BLaER1 (cell line): Measurements from ENCODE around the gene APPL2.

Experiments used
- H3K27ac ChIP-seq: shearing (Covaris generic); formaldehyde crosslinking; 2 replicates; pipeline ENCODE4 v1.8.1; 2022
- H3K27me3 ChIP-seq: shearing (Covaris generic); formaldehyde crosslinking; 2 replicates; pipeline ENCODE4 v1.8.1; 2022
- H3K36me3 ChIP-seq: shearing (Covaris generic); formaldehyde crosslinking; 2 replicates; pipeline ENCODE4 v1.8.1; 2022
- H3K4me1 ChIP-seq: shearing (Covaris generic); formaldehyde crosslinking; 2 replicates; pipeline ENCODE4 v1.8.1; 2022
- H3K4me2 ChIP-seq: shearing (Covaris generic); formaldehyde crosslinking; 2 replicates; pipeline ENCODE4 v1.8.1; 2022
- H3K4me3 ChIP-seq: shearing (Covaris generic); formaldehyde crosslinking; 2 replicates; pipeline ENCODE4 v1.8.1; 2022
- H3K9ac ChIP-seq: shearing (Covaris generic); formaldehyde crosslinking; 2 replicates; pipeline ENCODE4 v1.8.1; 2022
- H3K9me3 ChIP-seq: shearing (Covaris generic); formaldehyde crosslinking; 2 replicates; pipeline ENCODE4 v1.8.1; 2022
- H4K20me1 ChIP-seq: shearing (Covaris generic); formaldehyde crosslinking; 2 replicates; pipeline ENCODE4 v1.8.1; 2022
- Cebpa-rat ChIP-seq: shearing (Covaris generic); IDR thresholded peaks from 2 replicates; pipeline ENCODE4 v1.8.1; 2022

Gene APPL2

DNA sequence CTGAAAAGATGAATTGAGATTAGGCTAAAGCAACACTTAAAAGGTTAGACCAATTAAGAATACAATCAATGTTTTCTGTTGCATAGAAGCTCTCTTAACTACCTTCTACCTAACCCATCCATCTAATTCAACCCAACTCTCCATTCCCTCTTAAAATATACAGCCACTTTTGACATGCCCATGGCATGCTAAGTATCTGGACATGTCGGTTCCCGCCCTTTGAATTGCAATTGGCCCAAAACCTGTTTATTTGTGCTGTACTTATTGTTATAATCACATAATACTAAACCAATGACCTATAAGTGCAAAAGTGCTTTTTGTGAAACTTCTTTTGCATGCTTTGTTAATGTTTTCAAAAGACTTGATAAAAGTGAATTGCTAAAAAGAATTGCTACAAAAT, 37.6 kb upstream of the APPL2 start:
- no peak overlapping the region for H3K9ac ChIP-seq
- H3K9me3 ChIP-seq = no peaks in the 10 kb centered on the region
- H4K20me1 ChIP-seq = no peaks in the 10 kb centered on the region
- H3K27me3 ChIP-seq = no peaks in the 10 kb centered on the region
- no peak for TF ChIP-seq Cebpa-rat
- no peak overlapping the region for H3K4me2 ChIP-seq
- H3K27ac ChIP-seq = no peak overlapping the region
- H3K4me1 ChIP-seq = no peaks in the 10 kb centered on the region
- H3K4me3 ChIP-seq = no peak overlapping the region
- no peaks in the 10 kb centered on the region for H3K36me3 ChIP-seq

DNA sequence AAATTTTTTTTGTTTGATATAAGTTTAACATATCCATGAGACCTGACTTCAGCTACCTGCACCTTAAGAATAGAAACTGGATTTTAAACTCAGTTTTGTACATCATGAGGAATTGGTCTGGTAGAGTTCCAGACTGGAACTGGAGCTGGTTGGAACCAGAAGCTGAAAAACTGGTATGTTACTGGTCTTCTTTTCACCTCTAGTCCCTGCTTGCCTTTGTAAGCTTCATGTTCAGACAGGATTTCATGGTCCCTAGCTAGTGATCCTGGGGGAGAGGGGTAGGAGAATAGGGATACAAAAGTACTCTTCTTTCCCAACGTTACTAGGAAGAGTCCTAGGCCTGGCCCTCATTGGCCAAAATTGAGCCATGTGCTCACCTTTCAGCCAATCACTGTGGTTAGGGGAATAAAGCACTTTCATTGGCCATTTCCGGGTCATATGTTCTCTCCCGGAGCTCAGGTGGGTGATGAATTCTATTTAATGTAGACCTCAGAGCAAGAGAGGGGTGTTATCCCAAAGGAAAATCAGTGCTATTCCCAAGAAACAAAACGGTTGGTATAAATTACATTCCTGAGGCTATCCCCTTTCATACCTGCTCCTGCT, 36.9 kb upstream of the APPL2 start:
- Histone ChIP-seq H3K9me3 (no peaks in the 10 kb centered on the region), H3K4me2 (no peak overlapping the region), H4K20me1 (no peaks in the 10 kb centered on the region), H3K27me3 (no peaks in the 10 kb centered on the region), H3K9ac (no peak overlapping the region), H3K36me3 (no peaks in the 10 kb centered on the region), H3K4me1 (no peaks in the 10 kb centered on the region), H3K4me3 (no peak overlapping the region), H3K27ac (no peak overlapping the region)
- no peak for TF ChIP-seq Cebpa-rat

DNA sequence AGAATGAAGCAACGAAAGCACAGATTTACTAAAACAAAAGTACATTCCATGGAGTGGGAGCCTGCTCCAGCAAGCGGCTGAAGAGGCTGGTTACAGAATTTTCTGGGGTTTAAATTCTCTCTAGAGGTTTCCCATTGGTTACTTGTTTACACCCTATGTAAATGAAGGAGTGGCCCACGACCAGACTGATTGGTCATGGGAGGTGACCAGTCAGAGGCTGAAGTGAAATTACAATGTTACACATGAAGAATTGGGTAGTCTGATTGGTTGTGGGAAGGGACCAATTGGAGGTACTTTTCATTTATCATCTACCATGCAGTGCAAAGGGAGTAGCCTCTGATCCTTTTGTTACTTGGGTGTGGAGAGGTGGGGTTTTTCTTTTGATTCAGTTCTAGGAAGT, 36.2 kb upstream of the APPL2 start:
- no peak for TF ChIP-seq Cebpa-rat
- Histone ChIP-seq H3K9ac (no peak overlapping the region), H3K9me3 (no peaks in the 10 kb centered on the region), H3K36me3 (no peaks in the 10 kb centered on the region), H3K27ac (no peak overlapping the region), H3K27me3 (no peaks in the 10 kb centered on the region), H3K4me3 (no peak overlapping the region), H4K20me1 (no peaks in the 10 kb centered on the region), H3K4me2 (no peak overlapping the region), H3K4me1 (no peaks in the 10 kb centered on the region)

DNA sequence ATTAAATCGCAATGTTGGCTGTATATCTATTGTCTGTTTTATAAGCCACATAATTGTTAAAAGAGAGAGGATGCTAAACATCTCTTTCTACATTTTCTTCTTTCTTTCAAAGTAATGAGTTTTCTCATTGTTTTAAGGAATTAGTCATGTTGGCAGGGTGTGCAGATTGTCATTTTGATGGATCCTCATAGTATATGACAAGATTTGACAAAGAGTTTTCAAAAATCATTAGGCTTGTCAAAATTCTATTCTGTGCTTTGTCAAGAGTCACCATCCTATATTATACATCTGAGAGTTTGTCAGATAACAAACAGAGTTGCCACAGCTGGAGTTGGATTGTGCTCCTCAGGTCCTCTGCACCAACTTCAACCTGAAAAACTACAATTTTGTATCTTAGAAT, 35.4 kb upstream of the APPL2 start:
- Histone ChIP-seq H3K9ac (no peak overlapping the region), H3K27me3 (no peaks in the 10 kb centered on the region), H3K27ac (no peak overlapping the region), H3K4me3 (no peak overlapping the region), H3K4me2 (no peak overlapping the region), H4K20me1 (no peaks in the 10 kb centered on the region), H3K9me3 (no peaks in the 10 kb centered on the region), H3K36me3 (no peaks in the 10 kb centered on the region), H3K4me1 (no peaks in the 10 kb centered on the region)
- no peak for TF ChIP-seq Cebpa-rat

DNA sequence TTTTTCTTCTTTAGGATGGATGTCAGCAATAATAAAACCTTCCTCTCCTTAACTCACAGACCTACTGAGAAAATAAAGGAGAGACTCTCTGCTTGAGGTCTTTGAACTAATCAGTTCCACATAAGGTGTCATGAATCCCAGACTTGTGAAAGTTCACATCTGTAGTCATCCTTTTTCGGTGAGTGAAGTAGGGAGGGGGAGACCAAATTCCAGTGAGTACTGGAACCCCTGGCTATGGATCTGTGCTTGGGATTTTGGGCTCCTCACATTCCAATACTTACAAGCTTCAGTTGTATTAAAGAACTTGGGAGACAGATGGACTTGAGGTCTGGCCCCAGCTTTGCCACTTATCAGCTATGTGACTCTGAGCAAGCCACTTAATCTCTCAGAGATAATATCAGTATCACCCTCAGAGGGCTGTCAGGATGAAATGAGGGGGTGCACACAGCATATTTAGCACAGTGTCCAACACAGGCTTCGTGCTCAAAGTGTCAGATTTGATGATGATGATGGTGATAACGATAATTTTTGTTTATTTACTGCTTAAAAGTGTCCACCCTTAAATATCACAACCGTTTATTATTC, 34.8 kb upstream of the APPL2 start:
- TF ChIP-seq Cebpa-rat = no peak
- no peaks in the 10 kb centered on the region for H3K27me3 ChIP-seq
- no peak overlapping the region for H3K4me2 ChIP-seq

DNA sequence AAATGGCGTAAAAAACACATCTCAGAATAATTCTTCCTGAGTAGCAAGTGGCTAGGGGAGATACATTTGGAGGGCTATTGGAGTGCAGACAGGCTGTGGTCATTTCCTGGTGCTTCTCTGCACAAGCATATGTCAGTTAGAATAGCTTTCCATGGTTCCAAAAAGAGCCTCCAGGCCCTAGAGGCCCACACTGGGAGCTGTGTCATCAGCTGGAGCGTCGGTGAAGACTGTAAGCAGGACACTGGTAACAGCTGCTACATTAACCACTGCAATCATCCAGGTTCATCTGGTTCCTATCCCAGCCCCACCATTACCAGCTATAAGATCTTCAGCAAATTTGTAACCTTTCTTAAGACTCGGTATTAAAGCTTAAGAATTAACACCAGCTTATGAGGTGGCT, 31.7 kb upstream of the APPL2 start:
- TF ChIP-seq Cebpa-rat = no peak
- Histone ChIP-seq H4K20me1 (no peaks in the 10 kb centered on the region), H3K36me3 (no peaks in the 10 kb centered on the region), H3K27me3 (no peaks in the 10 kb centered on the region), H3K9me3 (no peaks in the 10 kb centered on the region), H3K4me3 (no peak overlapping the region), H3K9ac (no peak overlapping the region), H3K4me1 (no peaks in the 10 kb centered on the region), H3K27ac (no peak overlapping the region), H3K4me2 (no peak overlapping the region)

More for the DNA sequence above, 34.8 kb upstream of the APPL2 start:
- H3K9me3 ChIP-seq = no peaks in the 10 kb centered on the region
- no peak overlapping the region for H3K4me3 ChIP-seq
- no peaks in the 10 kb centered on the region for H3K4me1 ChIP-seq
- no peaks in the 10 kb centered on the region for H3K36me3 ChIP-seq
- H3K27ac ChIP-seq = no peak overlapping the region
- H3K9ac ChIP-seq = no peak overlapping the region
- H4K20me1 ChIP-seq = no peaks in the 10 kb centered on the region

DNA sequence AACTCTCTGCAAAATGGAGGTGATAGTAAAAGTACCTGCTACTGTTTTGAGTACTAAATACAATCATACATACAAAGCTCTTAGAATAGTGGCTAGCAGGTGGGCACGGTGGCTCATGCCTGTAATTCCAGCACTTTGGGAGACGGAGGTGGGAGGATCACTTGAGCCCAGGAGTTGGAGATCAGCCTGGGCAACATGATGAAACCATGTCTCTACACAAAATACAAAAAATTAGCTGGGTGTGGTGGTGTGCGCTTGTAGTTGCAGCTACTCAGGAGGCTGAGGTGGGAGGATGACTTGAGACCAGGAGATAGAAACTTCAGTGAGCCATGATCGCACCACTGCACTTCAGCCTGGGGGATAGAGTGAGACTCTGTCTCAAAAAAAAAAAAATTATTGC, 28.8 kb upstream of the APPL2 start:
- H3K27me3 ChIP-seq = no peaks in the 10 kb centered on the region

DNA sequence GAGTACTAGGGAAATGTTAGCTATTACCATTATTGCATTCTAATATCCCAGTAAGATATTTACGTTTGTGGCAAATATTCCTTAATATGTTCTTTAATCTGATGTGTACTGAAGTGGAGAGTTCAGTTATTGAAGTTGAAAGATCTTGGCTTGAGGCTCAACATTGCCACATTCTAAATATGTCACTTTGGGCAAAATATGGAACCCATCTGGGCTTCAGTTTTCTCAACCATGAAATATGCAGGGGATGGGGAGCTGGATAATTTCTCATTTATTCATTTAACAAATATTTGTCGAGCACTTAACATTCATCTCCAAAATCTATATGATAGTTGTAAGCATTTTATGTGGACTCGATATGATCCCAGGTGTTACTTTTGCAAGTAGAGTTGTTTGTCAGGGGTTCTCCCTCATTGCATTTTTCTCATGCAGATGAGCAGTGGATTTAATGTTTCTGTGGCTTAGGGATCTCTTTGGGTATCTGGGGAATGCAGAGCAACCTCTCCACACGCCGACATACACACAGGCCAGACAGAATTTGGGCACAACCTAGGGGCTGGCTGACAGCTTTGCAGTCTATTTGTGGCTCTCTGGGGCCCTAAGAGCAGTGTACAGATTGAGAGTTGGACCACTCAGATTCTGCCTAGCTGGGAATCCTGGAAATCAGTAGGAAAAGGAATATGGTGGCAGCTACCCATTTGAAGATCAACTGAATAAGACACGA, 26.6 kb upstream of the APPL2 start:
- H3K4me1 ChIP-seq = no peaks in the 10 kb centered on the region
- 0 out of 2 replicates have a peak, but pooled peaks cover 3% of the 10 kb centered on the region for H3K9me3 ChIP-seq
- no peaks in the 10 kb centered on the region for H4K20me1 ChIP-seq
- no peak overlapping the region for H3K4me3 ChIP-seq
- no peak overlapping the region for H3K4me2 ChIP-seq
- no peak overlapping the region for H3K9ac ChIP-seq
- no peaks in the 10 kb centered on the region for H3K36me3 ChIP-seq
- H3K27ac ChIP-seq = no peak overlapping the region
- H3K27me3 ChIP-seq = no peaks in the 10 kb centered on the region
- no peak for TF ChIP-seq Cebpa-rat

More for the DNA sequence above, 28.8 kb upstream of the APPL2 start:
- H3K27ac ChIP-seq = no peak overlapping the region
- H3K9me3 ChIP-seq = 0 out of 2 replicates have a peak, but pooled peaks cover 2% of the 10 kb centered on the region
- H4K20me1 ChIP-seq = no peaks in the 10 kb centered on the region
- H3K4me2 ChIP-seq = no peak overlapping the region
- H3K9ac ChIP-seq = no peak overlapping the region
- TF ChIP-seq Cebpa-rat = no peak
- H3K36me3 ChIP-seq = no peaks in the 10 kb centered on the region
- H3K4me3 ChIP-seq = no peak overlapping the region
- H3K4me1 ChIP-seq = no peaks in the 10 kb centered on the region

DNA sequence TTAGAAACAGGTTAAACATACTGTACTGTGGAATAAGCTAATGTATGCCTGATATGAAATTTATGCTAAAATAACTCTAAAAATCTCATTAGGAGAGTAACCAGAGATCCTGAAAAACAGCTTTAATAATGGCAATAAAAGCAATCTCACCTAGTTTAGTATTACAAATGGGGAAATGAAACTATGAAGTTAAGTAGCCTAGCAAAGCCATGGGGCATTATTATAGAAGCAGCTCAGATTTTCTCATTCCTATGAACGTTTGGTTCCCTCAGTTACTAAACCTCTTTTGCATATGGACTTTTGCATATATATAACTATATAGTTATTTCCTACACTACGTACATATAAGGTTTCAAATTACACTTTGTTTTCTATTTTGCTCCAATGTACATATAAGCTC, 25.0 kb upstream of the APPL2 start:
- H3K36me3 ChIP-seq = no peaks in the 10 kb centered on the region
- no peak overlapping the region for H3K9ac ChIP-seq
- H3K27ac ChIP-seq = no peak overlapping the region
- no peaks in the 10 kb centered on the region for H4K20me1 ChIP-seq
- no peak overlapping the region for H3K4me2 ChIP-seq
- H3K4me3 ChIP-seq = no peak overlapping the region
- no peaks in the 10 kb centered on the region for H3K4me1 ChIP-seq
- H3K9me3 ChIP-seq = peaks cover 13% of the 10 kb centered on the region; the same call in 1 of the 2 replicates
- no peaks in the 10 kb centered on the region for H3K27me3 ChIP-seq
- TF ChIP-seq Cebpa-rat = no peak

DNA sequence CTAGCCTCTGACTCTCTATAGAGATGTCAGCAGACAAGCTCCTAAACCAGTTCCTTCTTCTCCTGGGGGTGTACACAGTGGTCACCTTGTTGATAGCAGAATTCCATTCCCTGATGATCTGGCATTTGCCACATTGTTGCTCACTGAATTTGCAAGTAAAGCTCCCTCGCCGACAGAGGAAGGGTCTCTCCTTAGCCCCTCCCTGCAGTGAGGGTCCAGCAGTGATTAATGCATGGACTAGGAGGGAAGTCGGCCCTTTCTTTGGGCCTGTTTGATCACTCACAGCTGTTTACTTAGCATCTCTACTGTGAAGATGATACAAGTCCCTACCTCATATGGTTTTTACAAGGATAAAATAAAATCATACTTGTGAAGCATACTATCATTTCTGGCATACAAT, 23.3 kb upstream of the APPL2 start:
- Histone ChIP-seq H3K4me3 (no peak overlapping the region), H3K9me3 (peaks cover 14% of the 10 kb centered on the region; the same call in 1 of the 2 replicates), H4K20me1 (no peaks in the 10 kb centered on the region), H3K27ac (no peak overlapping the region), H3K27me3 (no peaks in the 10 kb centered on the region), H3K9ac (no peak overlapping the region), H3K36me3 (no peaks in the 10 kb centered on the region), H3K4me2 (no peak overlapping the region), H3K4me1 (no peaks in the 10 kb centered on the region)
- no peak for TF ChIP-seq Cebpa-rat
